Stimulated activated CD4-positive, alpha-beta T cell treated with anti-CD3 and anti-CD28 coated beads, TNF-alpha, amount 100 ng/mL, for 1 hour (primary cell): Measurements from ENCODE around the gene OR4F16.
"Not testable (repeated sequence)": the region's sequence is repeated elsewhere in the genome, so short reads cannot be mapped to it uniquely, and the experiment has no call there.

Source experiments
- DNase-seq, 3 donors: peaks; one replicate each; pipeline ENCODE4 v3.0.0-alpha.2; 2020; ENCODE audit warnings: low read depth in 3 of 3, low spot score in 1 of 3

Gene OR4F16

GRCh38 chr1:686554-686953 lies at the start of gene OR4F16:
Gene OR4F16 (minus strand): TSS chr1:686654. CDS start chr1:686654, 0 bp downstream.
- DNase-seq, result not testable (repeated sequence)

GRCh38 chr1:733649-734048 lies 47.2 kb upstream of the OR4F16 start:
- DNase-seq, result not testable (repeated sequence)

GRCh38 chr1:727040-727439 lies 40.6 kb upstream of the OR4F16 start:
- not testable (repeated sequence) for DNase-seq
